Activated CD4-positive, alpha-beta T cell treated with anti-CD3 and anti-CD28 coated beads for 36 hours (primary cell): Measurements from ENCODE around the gene TMEM190. TPM values are rescaled to one million over a fixed set of nuclear protein-coding genes. Genes with fewer than 3 reads are reported as not detected.
"Not testable (repeated sequence)": the region's sequence is repeated elsewhere in the genome, so short reads cannot be mapped to it uniquely, and the experiment has no call there.

Experiments
- ATAC-seq: fragments of 200-7000 bp; cut with Tn5 transposase; one replicate; pipeline ENCODE4 v1.10.0; 2021; ENCODE audit warnings: mild to moderate bottlenecking, moderate library complexity
- CTCF ChIA-PET: fragments of 350-600 bp; sonication (Branson Sonifier 250); formaldehyde crosslinking; loops from one replicate; lab custom pipeline; 2021; ENCODE audit warnings: antibody characterized with exemption; lab: Charles Lee
- POLR2A ChIA-PET: fragments of 350-600 bp; sonication (Branson Sonifier 250); formaldehyde crosslinking; loops from one replicate; lab custom pipeline; 2021; ENCODE audit warnings: antibody characterized with exemption, inconsistent platforms; lab: Charles Lee
- DNase-seq: peaks from one replicate; pipeline ENCODE4 v3.0.0-alpha.2; 2020
- H3K27ac Mint-ChIP-seq: one replicate; pipeline ENCODE4 v1.8.0; 2021; ENCODE audit warnings: mixed read lengths
- H3K27me3 Mint-ChIP-seq: one replicate; pipeline ENCODE4 v1.8.0; 2021; ENCODE audit warnings: mixed read lengths
- H3K36me3 Mint-ChIP-seq: one replicate; pipeline ENCODE4 v1.8.0; 2021; ENCODE audit warnings: low read depth, mixed read lengths
- H3K4me1 Mint-ChIP-seq: one replicate; pipeline ENCODE4 v1.8.0; 2021; ENCODE audit warnings: mixed read lengths
- H3K4me3 Mint-ChIP-seq: one replicate; pipeline ENCODE4 v1.8.0; 2021; ENCODE audit warnings: mild to moderate bottlenecking, moderate library complexity, mixed read lengths
- H3K9me3 Mint-ChIP-seq: one replicate; pipeline ENCODE4 v1.8.0; 2021; ENCODE audit warnings: low read depth, mixed read lengths
- intact Hi-C, 2 experiments: fragments of 100-400 bp; cut with DNase I in 1 of 2; cut with micrococcal nuclease in 1 of 2; formaldehyde crosslinking; loops; one replicate each; pipeline versions ENCODE4 v1.14.2 to v1.15.1; 2022 to 2024; cut with DNase I, micrococcal nuclease
- total RNA-seq, 2 experiments: library from RNA; stranded (reverse); gene quantifications; one replicate each; pipeline ENCODE4 v1.2.3, GENCODE V29; 2021

Gene TMEM190
- total RNA-seq, 2 experiments from 2014 or later: not detected

DNA sequence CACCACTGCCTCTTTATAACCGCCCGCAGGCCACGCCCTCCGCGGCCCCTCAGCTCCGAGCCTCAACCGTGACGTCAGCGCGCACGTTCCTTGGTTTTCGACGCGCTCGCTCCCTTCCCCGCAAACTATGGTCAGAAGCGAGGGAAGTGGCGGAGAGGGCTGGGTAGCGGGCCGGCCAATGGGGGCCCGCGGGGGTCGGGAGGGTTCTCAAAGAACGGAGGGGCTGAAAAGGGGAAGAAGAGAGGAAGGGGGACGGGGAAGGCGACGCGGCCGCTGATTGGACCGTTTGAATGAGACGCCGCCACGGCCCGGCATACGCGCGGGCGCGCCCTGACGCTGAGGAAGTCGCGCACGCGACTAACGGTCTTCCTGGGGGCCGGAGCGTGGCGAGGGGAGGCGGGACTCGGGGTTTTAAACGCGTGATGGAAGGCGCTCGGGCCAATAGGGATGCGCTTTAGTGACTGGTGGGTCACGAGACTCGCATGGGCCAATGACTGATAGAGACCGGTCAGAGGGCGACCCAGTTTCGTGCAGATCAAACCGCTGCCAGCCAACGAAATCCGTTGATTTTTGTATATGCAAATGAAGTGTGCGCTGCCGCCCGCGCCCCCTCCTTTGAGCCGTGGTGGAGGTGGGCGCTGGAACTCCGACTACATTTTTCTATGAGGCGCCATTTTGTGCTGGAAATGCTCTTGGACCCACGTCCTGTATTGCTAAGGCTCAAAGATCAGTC lies 31.3 kb downstream of the TMEM190 start:
- CTCF ChIA-PET: interaction anchor here (0.7 to 1.0 kb wide), 3 partner anchors 12 to 224 kb away, joined by 3 to 5 read pairs (median 3); no protein-coding TSS in a partner anchor
- ATAC-seq (peak; percentile 96), DNase-seq (peak; percentile 98)

GRCh38 chr19:55408533-55408872 lies 31.9 kb downstream of the TMEM190 start:
- intact Hi-C loops: loop anchor here (1.0 to 5.0 kb wide), 13 partner anchors 23 to 291 kb away; partner anchors contain the start of genes HSPBP1 (in 2 of the 2), KMT5C (in 2 of the 2), PPP6R1 (in 2 of the 2) and RPL28 (in 2 of the 2)
- peak overlapping the region; percentile 90 for H3K4me3 Mint-ChIP-seq
- H3K27ac Mint-ChIP-seq: peak overlapping the region; percentile 96
- H3K4me1 Mint-ChIP-seq: peaks cover 20% of the 10 kb centered on the region
- peaks cover 4% of the 10 kb centered on the region for H3K9me3 Mint-ChIP-seq
- no peaks in the 10 kb centered on the region for H3K27me3 Mint-ChIP-seq
- ChIA-PET POLR2A (interaction anchor here (0.6 to 4.4 kb wide), 3 partner anchors 14 to 216 kb away, joined by 3 to 41 read pairs (median 3); partner anchors contain the start of gene ZNF784), CTCF (interaction anchor here (1.2 kb wide), 2 partner anchors 116 to 198 kb away, joined by 3 read pairs; no protein-coding TSS in a partner anchor)
- ATAC-seq (no peak), DNase-seq (no peak)
- H3K36me3 Mint-ChIP-seq: peaks cover 36% of the 10 kb centered on the region

More for the DNA sequence above, 31.3 kb downstream of the TMEM190 start:
- H3K4me3 Mint-ChIP-seq: peak overlapping the region; percentile 90
- no peaks in the 10 kb centered on the region for H3K27me3 Mint-ChIP-seq
- H3K4me1 Mint-ChIP-seq: peaks cover 22% of the 10 kb centered on the region
- intact Hi-C loops: loop anchor here (1.0 to 5.0 kb wide), 13 partner anchors 23 to 291 kb away; partner anchors contain the start of genes HSPBP1 (in 2 of the 2), KMT5C (in 2 of the 2), PPP6R1 (in 2 of the 2) and RPL28 (in 2 of the 2)
- H3K9me3 Mint-ChIP-seq: peaks cover 4% of the 10 kb centered on the region
- peaks cover 41% of the 10 kb centered on the region for H3K36me3 Mint-ChIP-seq
- POLR2A ChIA-PET: interaction anchor here (0.6 to 4.4 kb wide), 13 partner anchors 9 to 290 kb away, joined by 3 to 41 read pairs (median 5); partner anchors contain the start of genes HSPBP1, ISOC2, KMT5C and PPP1R12C
- peak overlapping the region; percentile 96 for H3K27ac Mint-ChIP-seq

DNA sequence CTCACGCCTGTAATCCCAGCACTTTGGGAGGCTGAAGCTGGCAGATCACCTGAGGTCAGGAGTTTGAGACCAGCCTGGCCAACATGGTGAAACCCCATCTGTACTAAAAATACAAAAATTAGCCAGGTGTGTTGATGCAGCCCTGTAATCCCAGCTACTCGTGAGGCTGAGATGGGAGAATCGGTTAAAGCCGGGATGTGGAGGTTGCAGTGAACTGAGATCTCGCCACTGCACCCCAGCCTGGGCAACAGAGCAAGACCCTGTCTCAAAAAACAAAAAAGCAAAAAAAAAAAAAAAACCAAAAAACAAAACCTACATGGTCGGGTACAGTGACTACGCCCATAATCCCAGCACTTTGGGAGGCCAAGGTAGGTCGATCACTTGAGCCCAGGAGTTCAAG lies 32.6 kb downstream of the TMEM190 start:
- POLR2A ChIA-PET: interaction anchor here (0.6 kb wide), 2 partner anchors 13 to 215 kb away, joined by 3 read pairs; partner anchors contain the start of gene ZNF784
- not testable (repeated sequence) for H3K4me3 Mint-ChIP-seq, H3K27me3 Mint-ChIP-seq, DNase-seq, H3K9me3 Mint-ChIP-seq, ATAC-seq
- peaks cover 20% of the 10 kb centered on the region for H3K4me1 Mint-ChIP-seq
- H3K36me3 Mint-ChIP-seq: peaks cover 31% of the 10 kb centered on the region
- intact Hi-C loops: loop anchor here in 1 of 2 experiments (2.0 to 5.0 kb wide), 2 partner anchors 43 to 150 kb away; partner anchors contain the start of gene PPP6R1
- peak overlapping the region; percentile 96 for H3K27ac Mint-ChIP-seq
- CTCF ChIA-PET: interaction anchor here (0.7 to 1.2 kb wide), 3 partner anchors 117 to 792 kb away, joined by 3 read pairs; no protein-coding TSS in a partner anchor

GRCh38 chr19:55410168-55410567 lies 33.5 kb downstream of the TMEM190 start:
- DNase-seq (no peak), ATAC-seq (no peak)
- Mint-ChIP-seq H3K36me3 (peaks cover 28% of the 10 kb centered on the region), H3K4me1 (peaks cover 20% of the 10 kb centered on the region), H3K9me3 (peaks cover 4% of the 10 kb centered on the region), H3K27me3 (no peaks in the 10 kb centered on the region), H3K27ac (no peak overlapping the region), H3K4me3 (no peak overlapping the region)
- CTCF ChIA-PET: no interaction called here
- intact Hi-C loops: no loop called here
- POLR2A ChIA-PET: no interaction called here

GRCh38 chr19:55418185-55418584 lies 41.6 kb downstream of the TMEM190 start:
- ATAC-seq: peak; percentile 90
- intact Hi-C loops: loop anchor here (1.0 to 2.0 kb wide), 6 partner anchors 116 to 277 kb away; no protein-coding TSS in a partner anchor
- Mint-ChIP-seq H3K4me1 (peaks cover 14% of the 10 kb centered on the region), H3K27me3 (no peaks in the 10 kb centered on the region), H3K27ac (no peak overlapping the region), H3K36me3 (no peaks in the 10 kb centered on the region), H3K9me3 (no peaks in the 10 kb centered on the region), H3K4me3 (no peak overlapping the region)
- POLR2A ChIA-PET: no interaction called here
- CTCF ChIA-PET: interaction anchor here (0.5 to 3.0 kb wide), 6 partner anchors 19 to 350 kb away, joined by 3 to 13 read pairs (median 4); no protein-coding TSS in a partner anchor
- DNase-seq: peak; percentile 74

GRCh38 chr19:55419103-55419502 lies 42.5 kb downstream of the TMEM190 start:
- ChIA-PET POLR2A (no interaction called here), CTCF (interaction anchor here (0.8 to 3.0 kb wide), 4 partner anchors 21 to 351 kb away, joined by 3 to 13 read pairs (median 4); no protein-coding TSS in a partner anchor)
- H3K4me1 Mint-ChIP-seq: peaks cover 14% of the 10 kb centered on the region
- no peak overlapping the region for H3K4me3 Mint-ChIP-seq
- no peaks in the 10 kb centered on the region for H3K27me3 Mint-ChIP-seq
- H3K36me3 Mint-ChIP-seq: no peaks in the 10 kb centered on the region
- DNase-seq (no peak), ATAC-seq (no peak)
- no peaks in the 10 kb centered on the region for H3K9me3 Mint-ChIP-seq
- no peak overlapping the region for H3K27ac Mint-ChIP-seq
- intact Hi-C loops: loop anchor here (2.0 kb wide), 2 partner anchors 206 to 278 kb away; no protein-coding TSS in a partner anchor

DNA sequence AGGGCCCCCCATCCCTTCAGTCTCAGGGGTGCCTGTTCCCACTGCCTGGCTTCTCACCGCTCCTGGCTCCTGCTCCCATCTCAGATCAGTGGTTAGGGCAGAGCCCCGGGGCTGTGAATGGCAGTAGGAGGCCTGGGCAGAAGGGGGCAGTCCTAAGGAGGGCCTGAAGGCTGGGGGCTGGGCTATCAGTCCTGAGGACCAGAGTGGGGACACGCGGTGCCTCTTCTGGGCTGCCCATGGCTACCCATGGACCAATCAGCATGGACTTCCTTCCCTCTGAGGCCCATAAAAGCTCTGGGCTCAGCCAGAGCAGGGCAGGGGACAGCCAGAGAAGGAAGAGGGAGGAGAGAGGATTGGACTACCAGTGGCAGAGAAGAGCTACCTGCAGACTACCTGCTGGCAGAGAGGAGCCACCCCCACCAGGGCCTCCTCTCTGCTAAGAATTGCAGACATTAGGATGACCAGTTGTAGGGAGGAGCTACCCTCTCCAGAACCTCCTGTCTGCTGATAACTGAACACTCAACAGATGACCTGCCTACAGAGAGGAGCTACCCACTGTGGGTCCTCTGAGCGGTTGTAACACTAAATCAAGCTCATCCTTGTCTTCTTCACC lies 43.1 kb downstream of the TMEM190 start:
- intact Hi-C loops: loop anchor here (2.0 kb wide), 2 partner anchors 207 to 279 kb away; no protein-coding TSS in a partner anchor
- Mint-ChIP-seq H3K9me3 (no peaks in the 10 kb centered on the region), H3K4me3 (no peak overlapping the region), H3K36me3 (no peaks in the 10 kb centered on the region), H3K27ac (no peak overlapping the region), H3K27me3 (no peaks in the 10 kb centered on the region), H3K4me1 (peaks cover 14% of the 10 kb centered on the region)
- POLR2A ChIA-PET: no interaction called here
- CTCF ChIA-PET: interaction anchor here (0.5 to 3.0 kb wide), 4 partner anchors 12 to 117 kb away, joined by 3 to 13 read pairs (median 4); partner anchors contain the start of gene UBE2S
- no peak for DNase-seq
- ATAC-seq: no peak

- POLR2A ChIA-PET, H3K4me3 Mint-ChIP-seq, H3K9me3 Mint-ChIP-seq, ATAC-seq, H3K27ac Mint-ChIP-seq, H3K27me3 Mint-ChIP-seq, H3K36me3 Mint-ChIP-seq, DNase-seq, intact Hi-C loops: not testable (repeated sequence)
- CTCF ChIA-PET: interaction anchor here (0.6 to 0.7 kb wide), 2 partner anchors 185 to 447 kb away, joined by 3 read pairs; no protein-coding TSS in a partner anchor
- H3K4me1 Mint-ChIP-seq: peaks cover 14% of the 10 kb centered on the region
Measured at GRCh38 chr19:55421281-55421680, 44.7 kb downstream of the TMEM190 start.

DNA sequence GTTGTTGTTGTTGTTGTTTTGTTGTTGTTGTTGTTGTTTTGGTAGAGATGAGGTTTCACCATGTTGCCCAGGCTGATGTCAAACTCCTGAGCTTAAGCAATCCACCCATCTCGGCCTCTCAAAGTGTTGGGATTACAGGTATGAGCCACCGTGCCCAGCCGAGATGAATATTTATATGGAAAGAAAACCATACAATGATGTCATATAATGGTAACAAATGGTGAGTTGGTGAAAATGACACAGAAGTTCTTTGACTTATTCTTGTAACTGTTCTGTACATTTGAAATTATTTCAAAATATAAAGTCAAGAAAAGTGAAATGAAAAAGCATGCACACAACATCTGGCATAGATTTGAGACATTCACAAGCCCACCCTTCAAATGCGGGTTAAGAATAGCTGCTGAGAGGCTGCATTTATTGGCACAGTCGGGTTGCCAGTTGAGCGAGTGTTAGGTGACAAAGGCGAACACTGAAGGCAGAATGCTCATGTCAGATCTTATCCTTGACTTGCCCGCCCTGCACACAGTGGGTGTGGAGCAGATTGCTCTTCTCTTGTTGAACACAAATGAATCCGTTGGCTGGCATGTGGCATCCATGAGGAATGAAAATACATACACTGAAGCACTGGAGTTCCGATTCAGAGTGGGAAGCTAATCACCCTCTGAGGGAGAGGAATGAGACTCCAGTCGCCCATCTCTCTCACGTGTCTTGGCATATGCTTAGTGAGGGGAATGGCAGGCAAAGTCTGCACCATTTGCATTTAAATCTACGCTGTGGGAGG lies 46.8 kb downstream of the TMEM190 start:
- POLR2A ChIA-PET: no interaction called here
- intact Hi-C loops: no loop called here

GRCh38 chr19:55424518-55424917 lies 47.9 kb downstream of the TMEM190 start:
- Mint-ChIP-seq H3K4me1 (peaks cover 10% of the 10 kb centered on the region), H3K27me3 (no peaks in the 10 kb centered on the region), H3K9me3 (no peaks in the 10 kb centered on the region), H3K4me3 (no peak overlapping the region), H3K36me3 (no peaks in the 10 kb centered on the region), H3K27ac (no peak overlapping the region)
- ChIA-PET POLR2A (no interaction called here), CTCF (no interaction called here)
- no peak for DNase-seq
- ATAC-seq: no peak
- intact Hi-C loops: no loop called here

More for the DNA sequence above, 46.8 kb downstream of the TMEM190 start:
- Mint-ChIP-seq H3K27ac (no peak overlapping the region), H3K4me1 (peaks cover 10% of the 10 kb centered on the region), H3K27me3 (no peaks in the 10 kb centered on the region), H3K4me3 (no peak overlapping the region), H3K9me3 (no peaks in the 10 kb centered on the region), H3K36me3 (no peaks in the 10 kb centered on the region)
- no peak for DNase-seq
- CTCF ChIA-PET: interaction anchor here (1.0 kb wide), 1 partner anchor 80 kb away, joined by 3 read pairs; no protein-coding TSS in a partner anchor
- ATAC-seq: no peak
